HepG2 (cell line): ENCODE data around the gene BLOC1S4. TPM values are rescaled to one million over a fixed set of nuclear protein-coding genes. Genes with fewer than 3 reads are reported as not detected.

Experiments used
- ARNT2 ChIP-seq: sonication (generic); formaldehyde crosslinking; IDR thresholded peaks from 2 replicates; pipeline ENCODE4 v1.8.0; 2022; ENCODE audit warnings: mild to moderate bottlenecking, low read depth, missing genetic modification reagents, moderate library complexity
- ATAD3A ChIP-seq: sonication (generic); formaldehyde crosslinking; IDR thresholded peaks from 2 replicates; pipeline ENCODE4 v1.4.0; 2020; ENCODE audit warnings: missing genetic modification reagents
- FOXO1 ChIP-seq: sonication (generic); formaldehyde crosslinking; IDR thresholded peaks from 2 replicates; pipeline ENCODE4 v1.4.0; 2020; ENCODE audit warnings: missing genetic modification reagents
- ISL2 ChIP-seq: sonication (generic); formaldehyde crosslinking; IDR thresholded peaks from 2 replicates; pipeline ENCODE4 v1.5.0; 2020; ENCODE audit warnings: missing genetic modification reagents
- MED8 ChIP-seq: sonication (generic); formaldehyde crosslinking; IDR thresholded peaks from 2 replicates; pipeline ENCODE4 v1.8.1; 2023; ENCODE audit warnings: mild to moderate bottlenecking, missing genetic modification reagents; ENCODE audit not compliant: insufficient replicate concordance
- NFYB ChIP-seq: sonication (generic); formaldehyde crosslinking; IDR thresholded peaks from 2 replicates; pipeline ENCODE4 v1.4.0; 2020; ENCODE audit warnings: missing genetic modification reagents
- POLR2A ChIP-seq, 2 experiments: IDR thresholded peaks; 2 replicates each; pipeline ENCODE4 v1.6.1; 2011; ENCODE audit warnings: low read depth in 2 of 2, low read length in 2 of 2, mild to moderate bottlenecking in 1 of 2, moderate library complexity in 1 of 2; ENCODE audit not compliant: insufficient read depth in 1 of 2
- POLR2AphosphoS2 ChIP-seq: IDR thresholded peaks from 2 replicates; pipeline ENCODE4 v1.6.1; 2011; ENCODE audit warnings: low read depth, low read length, improper control_type of control experiment
- RBFOX2 ChIP-seq: fragments of 200-400 bp; formaldehyde crosslinking; IDR thresholded peaks from 2 replicates; pipeline ENCODE4 v1.6.1; 2017; ENCODE audit warnings: low read depth, mild to moderate bottlenecking, low read length
- ZNF232 ChIP-seq: sonication (generic); formaldehyde crosslinking; IDR thresholded peaks from 2 replicates; pipeline ENCODE4 v1.4.0; 2020; ENCODE audit warnings: missing genetic modification reagents, borderline replicate concordance
- ZNF34 ChIP-seq: sonication (generic); formaldehyde crosslinking; IDR thresholded peaks from 2 replicates; pipeline ENCODE4 v1.4.0; 2020; ENCODE audit warnings: mild to moderate bottlenecking, missing genetic modification reagents, borderline replicate concordance
- ZNF562 ChIP-seq: sonication (generic); formaldehyde crosslinking; IDR thresholded peaks from 2 replicates; pipeline ENCODE4 v1.8.0; 2022; ENCODE audit warnings: missing genetic modification reagents, borderline replicate concordance
- ZNF570 ChIP-seq: sonication (generic); formaldehyde crosslinking; IDR thresholded peaks from 2 replicates; pipeline ENCODE4 v1.4.0; 2020; ENCODE audit warnings: mild to moderate bottlenecking, missing genetic modification reagents, borderline replicate concordance
- ZNF605 ChIP-seq: sonication (generic); formaldehyde crosslinking; IDR thresholded peaks from 2 replicates; pipeline ENCODE4 v1.8.0; 2022; ENCODE audit warnings: mild to moderate bottlenecking, missing genetic modification reagents
- ZNF607 ChIP-seq: sonication (generic); formaldehyde crosslinking; IDR thresholded peaks from 2 replicates; pipeline ENCODE4 v1.5.1; 2020; ENCODE audit warnings: missing genetic modification reagents, mild to moderate bottlenecking, borderline replicate concordance
- ZNF615 ChIP-seq: sonication (generic); formaldehyde crosslinking; IDR thresholded peaks from 2 replicates; pipeline ENCODE4 v1.5.0; 2020; ENCODE audit warnings: mild to moderate bottlenecking, missing genetic modification reagents, borderline replicate concordance
- ZNF7 ChIP-seq: IDR thresholded peaks from 2 replicates; pipeline ENCODE4 v1.6.1; 2016; ENCODE audit warnings: missing biosample characterization, missing genetic modification reagents
- ZNF704 ChIP-seq: sonication (generic); formaldehyde crosslinking; IDR thresholded peaks from 2 replicates; pipeline ENCODE4 v1.8.1; 2023; ENCODE audit warnings: mild to moderate bottlenecking, inconsistent platforms, moderate library complexity, missing genetic modification reagents, borderline replicate concordance
- polyA plus RNA-seq, 8 experiments: library from polyadenylated mRNA; depleted of rRNA in 3 of 8; stranded (reverse) in 7 of 8; unstranded in 1 of 8; fragments of >200 nt; fragmentation: Illumina TruSeq in 4 of 8; extraction: Trizol in 4 of 8; gene quantifications; 2 replicates each; pipeline versions ENCODE4 v1.2.1 to v1.2.3, GENCODE V29; 2011 to 2016; ENCODE audit warnings: low read depth in 4 of 8, missing spikeins in 1 of 8, mixed read lengths in 1 of 8; ENCODE audit not compliant: insufficient read depth in 1 of 8
- total RNA-seq, 5 experiments: library from RNA; depleted of rRNA; stranded (reverse); fragments of >200 nt; fragmentation: Illumina TruSeq; extraction: Trizol; gene quantifications; 2 replicates each; pipeline ENCODE4 v1.2.3, GENCODE V29; 2016; ENCODE audit warnings: low read depth in 1 of 5
- TF ChIP-seq, protein P1 (sequence below): IDR thresholded peaks from 2 replicates; pipeline ENCODE4 v1.4.0; 2020; ENCODE audit warnings: mild to moderate bottlenecking, missing genetic modification reagents
- TF ChIP-seq, protein P2 (sequence below): sonication (generic); formaldehyde crosslinking; IDR thresholded peaks from 2 replicates; pipeline ENCODE4 v1.5.0; 2020; ENCODE audit warnings: missing genetic modification reagents, mild to moderate bottlenecking, borderline replicate concordance
- TF ChIP-seq, protein P3 (sequence below): sonication (generic); formaldehyde crosslinking; IDR thresholded peaks from 2 replicates; pipeline ENCODE4 v1.5.0; 2020; ENCODE audit warnings: mild to moderate bottlenecking, missing genetic modification reagents

Gene BLOC1S4
- total and polyA plus RNA-seq, 2 of the 13 experiments (the other 11 are each of a cell fraction or from before 2014, with no cell fraction given) = 15.5 to 20.9 TPM

DNA sequence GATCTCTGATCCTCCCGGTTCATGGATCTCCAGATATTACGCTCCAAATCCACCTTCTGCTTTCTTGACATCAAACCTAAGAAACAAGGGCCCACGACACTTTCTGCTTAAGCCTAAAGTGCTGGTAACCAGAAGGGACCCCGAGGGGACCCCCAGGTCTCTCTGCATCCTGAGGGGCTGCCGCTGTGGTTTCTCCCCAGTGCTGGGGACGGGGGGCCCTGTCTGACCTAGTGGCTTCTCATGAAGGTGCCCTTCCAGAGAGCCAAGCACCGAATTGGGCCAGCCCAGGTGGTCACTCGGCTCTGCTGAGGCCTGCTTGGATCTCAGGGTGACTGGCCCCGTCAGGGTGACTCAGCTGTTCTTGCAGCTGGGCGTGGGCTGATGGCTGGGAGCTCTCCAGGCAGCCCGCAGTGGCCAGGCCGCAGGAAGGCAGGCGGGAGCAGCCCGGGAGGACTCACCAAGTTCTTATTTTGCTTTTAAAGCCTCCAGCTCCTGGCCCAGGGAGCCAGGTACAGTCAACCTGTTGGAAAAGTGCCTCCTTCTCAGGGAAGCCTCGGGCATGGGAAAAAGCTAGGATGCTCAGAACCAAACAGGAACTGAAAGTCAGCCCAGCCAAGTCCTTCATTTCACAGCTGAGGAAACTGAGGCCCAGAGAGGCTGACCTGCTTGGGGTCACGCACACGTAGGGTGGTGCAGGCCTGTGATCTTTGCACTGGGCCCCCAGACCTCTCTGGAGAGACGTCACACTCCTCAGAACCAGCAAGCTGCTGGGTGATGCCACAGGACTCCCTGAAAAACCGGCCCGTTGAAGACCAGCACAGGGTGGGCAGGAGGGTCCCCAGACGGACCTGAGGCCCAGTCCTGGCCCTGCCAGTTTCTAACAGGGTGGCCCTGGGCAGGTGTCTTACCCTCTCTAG lies 16.7 kb downstream of the BLOC1S4 start (continued):
- TF ChIP-seq ISL2 (CRISPR knock-in tag) (no peak), ZNF562 (CRISPR knock-in tag) (no peak), ZNF605 (CRISPR knock-in tag) (no peak), ZNF232 (CRISPR knock-in tag) (peak; percentile 23; the same call in 1 of the 2 replicates), POLR2A (IDR thresholded peaks at IDR 0.05; ENCODE audit: insufficient read depth in 1 of 2, low read depth in 2 of 2, low read length in 2 of 2) (peak in 1 of 2 experiments; percentile 73; a peak in 2 of 4 replicates), POLR2AphosphoS2 (no peak), ZNF34 (no peak), RBFOX2 (peak; percentile 76), NFYB (CRISPR knock-in tag) (no peak), ARNT2 (CRISPR knock-in tag) (no peak), ZNF615 (CRISPR knock-in tag) (0 out of 2 replicates have a peak, but pooled peaks have one; percentile 32), ATAD3A (CRISPR knock-in tag) (no peak), ZNF704 (CRISPR knock-in tag) (no peak; the same call in 1 of the 2 replicates), FOXO1 (no peak), ZNF7 (no peak), ZNF607 (CRISPR knock-in tag) (no peak), MED8 (CRISPR knock-in tag) (no peak), ZNF570 (CRISPR knock-in tag) (no peak)
- TF ChIP-seq, protein P1, sequence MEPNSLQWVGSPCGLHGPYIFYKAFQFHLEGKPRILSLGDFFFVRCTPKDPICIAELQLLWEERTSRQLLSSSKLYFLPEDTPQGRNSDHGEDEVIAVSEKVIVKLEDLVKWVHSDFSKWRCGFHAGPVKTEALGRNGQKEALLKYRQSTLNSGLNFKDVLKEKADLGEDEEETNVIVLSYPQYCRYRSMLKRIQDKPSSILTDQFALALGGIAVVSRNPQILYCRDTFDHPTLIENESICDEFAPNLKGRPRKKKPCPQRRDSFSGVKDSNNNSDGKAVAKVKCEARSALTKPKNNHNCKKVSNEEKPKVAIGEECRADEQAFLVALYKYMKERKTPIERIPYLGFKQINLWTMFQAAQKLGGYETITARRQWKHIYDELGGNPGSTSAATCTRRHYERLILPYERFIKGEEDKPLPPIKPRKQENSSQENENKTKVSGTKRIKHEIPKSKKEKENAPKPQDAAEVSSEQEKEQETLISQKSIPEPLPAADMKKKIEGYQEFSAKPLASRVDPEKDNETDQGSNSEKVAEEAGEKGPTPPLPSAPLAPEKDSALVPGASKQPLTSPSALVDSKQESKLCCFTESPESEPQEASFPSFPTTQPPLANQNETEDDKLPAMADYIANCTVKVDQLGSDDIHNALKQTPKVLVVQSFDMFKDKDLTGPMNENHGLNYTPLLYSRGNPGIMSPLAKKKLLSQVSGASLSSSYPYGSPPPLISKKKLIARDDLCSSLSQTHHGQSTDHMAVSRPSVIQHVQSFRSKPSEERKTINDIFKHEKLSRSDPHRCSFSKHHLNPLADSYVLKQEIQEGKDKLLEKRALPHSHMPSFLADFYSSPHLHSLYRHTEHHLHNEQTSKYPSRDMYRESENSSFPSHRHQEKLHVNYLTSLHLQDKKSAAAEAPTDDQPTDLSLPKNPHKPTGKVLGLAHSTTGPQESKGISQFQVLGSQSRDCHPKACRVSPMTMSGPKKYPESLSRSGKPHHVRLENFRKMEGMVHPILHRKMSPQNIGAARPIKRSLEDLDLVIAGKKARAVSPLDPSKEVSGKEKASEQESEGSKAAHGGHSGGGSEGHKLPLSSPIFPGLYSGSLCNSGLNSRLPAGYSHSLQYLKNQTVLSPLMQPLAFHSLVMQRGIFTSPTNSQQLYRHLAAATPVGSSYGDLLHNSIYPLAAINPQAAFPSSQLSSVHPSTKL (CRISPR knock-in tag) = peak; percentile 15; the same call in 1 of the 2 replicates
- TF ChIP-seq, protein P2, sequence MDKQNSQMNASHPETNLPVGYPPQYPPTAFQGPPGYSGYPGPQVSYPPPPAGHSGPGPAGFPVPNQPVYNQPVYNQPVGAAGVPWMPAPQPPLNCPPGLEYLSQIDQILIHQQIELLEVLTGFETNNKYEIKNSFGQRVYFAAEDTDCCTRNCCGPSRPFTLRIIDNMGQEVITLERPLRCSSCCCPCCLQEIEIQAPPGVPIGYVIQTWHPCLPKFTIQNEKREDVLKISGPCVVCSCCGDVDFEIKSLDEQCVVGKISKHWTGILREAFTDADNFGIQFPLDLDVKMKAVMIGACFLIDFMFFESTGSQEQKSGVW (CRISPR knock-in tag) = no peak
- TF ChIP-seq, protein P3, sequence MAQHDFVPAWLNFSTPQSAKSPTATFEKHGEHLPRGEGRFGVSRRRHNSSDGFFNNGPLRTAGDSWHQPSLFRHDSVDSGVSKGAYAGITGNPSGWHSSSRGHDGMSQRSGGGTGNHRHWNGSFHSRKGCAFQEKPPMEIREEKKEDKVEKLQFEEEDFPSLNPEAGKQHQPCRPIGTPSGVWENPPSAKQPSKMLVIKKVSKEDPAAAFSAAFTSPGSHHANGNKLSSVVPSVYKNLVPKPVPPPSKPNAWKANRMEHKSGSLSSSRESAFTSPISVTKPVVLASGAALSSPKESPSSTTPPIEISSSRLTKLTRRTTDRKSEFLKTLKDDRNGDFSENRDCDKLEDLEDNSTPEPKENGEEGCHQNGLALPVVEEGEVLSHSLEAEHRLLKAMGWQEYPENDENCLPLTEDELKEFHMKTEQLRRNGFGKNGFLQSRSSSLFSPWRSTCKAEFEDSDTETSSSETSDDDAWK (CRISPR knock-in tag) = no peak
